Left cardiac atrium (tissue), 4 donors: ENCODE results near the gene ZBTB48. TPM values are rescaled to one million over a fixed set of nuclear protein-coding genes. Genes with fewer than 3 reads are reported as not detected.
A peak's percentile ranks its signal among the peaks of the same experiment; 100 is the strongest.

Experiments
- ATAC-seq, 2 donors: fragments of 200-7000 bp; cut with Tn5 transposase; one replicate each; pipeline ENCODE4 v1.9.1; 2020; ENCODE audit warnings: mild to moderate bottlenecking in 2 of 2, moderate library complexity in 2 of 2
- DNase-seq: peaks from one replicate; pipeline ENCODE4 v3.0.0-alpha.2; 2020
- intact Hi-C, 2 donors: fragments of 100-400 bp; cut with DNase I; formaldehyde crosslinking; loops; one replicate each; pipeline versions ENCODE4 v1.14.1 to v1.15.1; 2022 to 2023
- total RNA-seq, 2 donors: library from RNA; stranded (reverse); fragmentation: NEBNext Ultra II Directional; extraction: Animal tissue kit (Norgen Biotek cat#: 25700); gene quantifications; one replicate each; pipeline ENCODE4 v1.2.1, GENCODE V29; 2021
- donor health status: DM: no; HTN: yes; CAD: no.
- donor health status: DM: no; HTN: yes; CAD: no; lungs with severe emphysema.
- donor health status: DM: yes; HTN: yes; CAD: no.
- donor health status: Dilated cardiomyopathy.

ZBTB48 gene
- total RNA-seq, 2 donors from 2014 or later, result 11.5 to 14.3 TPM

DNA sequence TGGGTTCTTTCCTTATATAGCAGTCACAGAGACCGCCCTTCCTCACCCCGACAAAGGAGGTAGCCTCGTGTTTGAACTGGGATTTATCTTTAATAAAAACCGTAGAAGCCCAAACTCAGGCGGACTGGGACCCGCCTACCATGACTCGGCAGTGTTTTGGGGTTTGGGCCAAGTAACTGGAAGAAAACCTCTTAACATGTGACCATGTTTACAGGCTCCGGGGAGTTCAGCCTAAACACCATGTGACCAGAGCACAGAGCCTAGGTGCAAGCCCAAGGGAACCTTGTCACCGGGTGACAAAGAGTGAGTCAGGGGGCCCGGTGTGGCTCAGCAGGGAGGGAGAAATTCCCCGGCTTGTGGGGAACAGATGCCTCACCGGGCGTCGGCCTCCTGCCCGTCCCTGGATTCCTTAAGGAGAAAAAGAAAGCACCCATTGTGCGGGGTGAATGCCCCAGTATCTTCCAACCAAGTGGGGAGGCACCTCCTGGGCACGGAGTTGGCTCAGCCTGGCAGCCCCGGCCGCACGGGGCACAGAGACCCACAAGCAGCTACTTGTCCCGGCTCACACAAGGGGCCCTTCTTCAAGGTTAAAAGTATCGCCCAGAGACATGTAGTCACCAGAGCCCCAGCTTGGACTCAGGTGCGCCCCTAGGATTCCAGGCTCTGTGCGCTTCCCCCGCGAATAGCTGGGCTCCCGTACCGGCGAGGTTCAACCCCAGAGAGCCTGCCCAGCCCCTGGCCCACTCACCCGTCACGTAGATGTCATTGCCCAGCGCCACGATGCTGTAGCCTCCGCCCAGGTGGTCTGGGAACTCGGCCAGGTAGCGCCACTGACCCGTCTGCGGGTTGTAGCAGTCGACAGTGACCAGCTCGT is 21.5 kb downstream of the ZBTB48 start:
- peak; percentile 8 to 40 for ATAC-seq
- DNase-seq, result peak; percentile 79
- intact Hi-C loops, result no loop called here

GRCh38 chr1:6601923-6602668 is 22.3 kb downstream of the ZBTB48 start:
- DNase-seq, result peak; percentile 66
- peak; percentile 28 to 38 for ATAC-seq
- intact Hi-C loops, result no loop called here

- ATAC-seq (peak; percentile 81 to 86), DNase-seq (peak; percentile 93)
- intact Hi-C loops, result no loop called here
Measured at GRCh38 chr1:6602669-6603237, 23.0 kb downstream of the ZBTB48 start, which contains the start of gene KLHL21. Gene KLHL21, minus strand, starts transcription at chr1:6602869. Its CDS starts 52 bp downstream, at chr1:6602817.

DNA sequence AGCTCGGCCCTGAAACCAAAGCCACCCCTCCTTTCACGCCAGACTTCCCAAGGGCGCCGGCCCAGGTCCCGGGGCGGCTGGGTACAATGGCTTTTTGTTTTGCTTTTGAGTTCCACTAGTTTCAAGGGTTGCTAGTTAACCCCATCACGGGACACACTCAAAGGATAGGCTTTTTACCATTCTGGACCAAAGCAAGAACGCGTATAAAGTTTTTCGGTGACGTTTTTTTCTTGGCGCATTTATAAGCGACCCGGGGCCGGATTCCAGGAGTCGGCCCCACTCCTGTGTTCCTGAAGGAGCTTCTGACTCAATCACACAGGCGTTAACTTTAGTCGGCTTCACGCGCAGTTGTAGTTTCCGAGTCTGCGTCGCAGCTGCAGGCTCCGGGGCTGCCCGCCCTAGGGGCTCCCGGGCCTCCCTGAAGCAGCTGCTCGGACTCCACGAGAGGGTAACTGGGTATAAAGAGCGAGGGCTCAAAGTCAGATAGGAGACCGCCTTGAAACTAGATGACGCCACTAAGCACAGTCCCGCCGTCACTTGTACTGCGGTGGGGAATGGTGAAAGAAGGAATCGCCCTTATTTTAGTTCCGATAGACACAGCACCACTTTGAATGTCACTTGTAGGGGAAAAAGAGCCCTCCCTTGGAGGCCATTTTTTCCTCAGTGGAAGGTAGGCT is 23.6 kb downstream of the ZBTB48 start:
- peak; percentile 75 for DNase-seq
- peak; percentile 20 to 42 for ATAC-seq
- intact Hi-C loops, result no loop called here

DNA sequence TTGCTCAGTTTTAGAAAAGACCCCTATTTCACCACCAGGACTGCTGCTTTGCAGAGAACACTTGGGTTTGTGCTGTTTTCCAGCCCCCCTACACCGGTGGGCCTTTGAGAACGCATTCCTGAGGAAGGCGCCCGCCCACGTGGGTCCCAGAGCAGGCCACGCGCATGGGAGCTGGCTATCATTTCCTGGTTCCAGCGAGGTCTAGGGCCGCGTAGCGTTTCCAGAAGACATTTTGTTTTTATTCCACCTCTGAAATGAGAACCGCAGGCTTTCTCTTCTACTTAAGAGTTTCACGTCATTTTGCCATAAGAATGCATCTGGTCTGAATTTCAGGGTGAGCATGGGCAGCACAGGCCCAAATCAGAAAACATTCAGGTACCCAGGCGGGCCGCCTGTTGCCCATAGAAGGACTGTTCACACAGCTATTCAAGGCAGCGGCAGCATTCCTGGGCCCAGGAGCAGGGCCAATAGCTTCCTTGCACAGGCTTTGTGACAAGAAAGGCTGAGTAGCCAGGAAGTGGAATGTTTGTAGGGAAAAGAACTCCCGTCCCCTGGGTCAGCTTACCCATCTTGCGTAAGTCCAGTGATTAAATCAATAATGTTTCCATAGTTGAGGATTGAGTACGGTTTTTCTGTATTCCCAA is 24.2 kb downstream of the ZBTB48 start:
- intact Hi-C loops, result no loop called here
- ATAC-seq (peak; percentile 20 to 29), DNase-seq (peak; percentile 86)

- peak; percentile 66 to 69 for ATAC-seq
- intact Hi-C loops, result no loop called here
- peak; percentile 60 for DNase-seq
Measured at GRCh38 chr1:6612641-6613360, 33.0 kb downstream of the ZBTB48 start.

GRCh38 chr1:6613361-6614018 is 33.7 kb downstream of the ZBTB48 start, which contains the start of gene PHF13:
Gene PHF13, plus strand, starts transcription at chr1:6613731. Its CDS starts 336 bp downstream, at chr1:6614067.
- peak; percentile 96 to 98 for ATAC-seq
- intact Hi-C loops, result no loop called here
- DNase-seq, result peak; percentile 100

DNA sequence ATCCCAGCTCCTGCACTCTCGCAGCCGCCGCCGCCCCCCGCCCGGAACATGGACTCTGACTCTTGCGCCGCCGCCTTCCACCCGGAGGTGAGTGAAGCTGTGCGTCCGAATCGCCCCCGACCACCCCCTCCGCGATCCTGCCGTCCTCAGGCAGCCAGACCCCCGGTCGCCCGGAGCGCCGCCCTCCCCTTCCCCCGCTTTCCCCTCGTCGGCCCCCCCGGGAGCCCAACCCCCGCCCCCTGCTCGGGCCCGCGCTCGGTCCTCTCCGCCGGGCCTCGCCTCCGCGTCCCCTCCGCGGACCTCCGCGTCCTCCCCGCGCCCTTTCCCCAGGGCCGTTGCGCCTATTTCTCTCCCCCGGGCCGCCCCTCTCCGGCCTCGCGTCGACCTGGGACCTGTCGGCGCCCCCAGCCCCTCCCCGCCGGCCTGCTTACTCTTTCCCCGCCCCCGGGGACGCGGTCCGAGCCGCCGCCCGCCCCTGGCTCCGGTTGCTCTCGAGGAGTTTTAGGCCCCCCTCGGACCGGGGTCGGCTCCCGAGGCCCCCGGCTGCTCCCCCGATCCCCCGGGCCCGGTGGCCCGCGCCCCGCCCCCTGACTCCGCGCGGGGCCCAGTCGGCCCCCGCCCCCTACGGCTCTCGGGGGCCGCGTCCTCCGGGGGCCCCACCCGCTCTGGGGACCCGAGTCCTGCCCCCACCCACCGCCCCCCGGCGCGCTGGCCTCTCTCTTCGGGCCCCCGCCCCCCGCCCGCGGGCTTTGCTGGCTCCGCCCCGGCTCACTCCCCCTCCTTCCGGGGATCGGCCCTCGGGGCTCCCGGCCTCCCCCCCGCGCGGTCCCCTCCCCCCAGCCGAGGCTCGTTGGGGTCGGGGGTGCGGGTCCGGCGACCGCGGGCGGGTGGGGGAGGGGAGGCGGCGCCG is 34.5 kb downstream of the ZBTB48 start:
- DNase-seq (peak; percentile 69), ATAC-seq (peak; percentile 8 to 21)
- intact Hi-C loops, result no loop called here

DNA sequence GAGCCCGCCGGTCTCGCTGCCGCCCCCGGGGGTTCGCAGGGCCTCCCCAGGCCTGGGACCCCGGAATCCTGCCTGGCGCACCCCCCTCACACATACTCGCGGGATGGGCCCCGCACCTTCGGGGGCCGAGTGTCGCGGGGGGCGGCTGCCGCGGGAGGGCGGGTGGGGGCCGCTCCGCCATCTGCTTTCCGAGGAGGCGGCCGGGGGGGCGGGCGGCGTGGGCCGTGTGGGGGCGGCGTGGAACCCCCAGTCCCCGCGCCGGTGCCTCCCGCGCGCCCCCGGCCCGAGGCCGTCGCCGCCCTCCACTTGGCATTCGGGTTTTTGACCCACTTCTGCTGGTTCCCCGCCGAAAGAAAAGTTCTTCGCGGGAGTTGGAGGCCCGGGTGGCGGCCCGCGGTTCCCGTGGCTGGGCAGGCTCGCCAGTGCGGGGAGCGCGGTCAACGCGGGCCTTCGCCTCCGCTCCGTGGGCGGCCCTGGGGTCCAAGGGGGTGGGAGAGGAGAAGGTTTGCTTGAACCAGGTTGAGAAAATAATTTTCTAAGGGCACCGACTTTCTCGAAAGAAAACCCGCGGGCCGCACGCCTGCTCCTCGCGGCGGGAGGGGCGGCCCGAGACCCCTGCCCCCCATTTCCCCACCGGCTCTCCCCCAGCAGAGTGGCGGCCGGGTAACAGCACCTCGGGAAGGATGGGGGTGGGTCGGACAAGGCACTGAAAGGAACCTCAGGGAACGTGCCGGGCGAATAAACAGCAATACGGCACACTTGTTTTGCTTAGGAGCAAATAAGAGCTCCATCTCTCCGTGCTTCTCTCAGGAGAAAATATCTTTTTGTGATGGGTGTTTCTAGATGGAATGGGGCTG is 35.4 kb downstream of the ZBTB48 start:
- ATAC-seq (no peak), DNase-seq (no peak)
- intact Hi-C loops, result no loop called here

DNA sequence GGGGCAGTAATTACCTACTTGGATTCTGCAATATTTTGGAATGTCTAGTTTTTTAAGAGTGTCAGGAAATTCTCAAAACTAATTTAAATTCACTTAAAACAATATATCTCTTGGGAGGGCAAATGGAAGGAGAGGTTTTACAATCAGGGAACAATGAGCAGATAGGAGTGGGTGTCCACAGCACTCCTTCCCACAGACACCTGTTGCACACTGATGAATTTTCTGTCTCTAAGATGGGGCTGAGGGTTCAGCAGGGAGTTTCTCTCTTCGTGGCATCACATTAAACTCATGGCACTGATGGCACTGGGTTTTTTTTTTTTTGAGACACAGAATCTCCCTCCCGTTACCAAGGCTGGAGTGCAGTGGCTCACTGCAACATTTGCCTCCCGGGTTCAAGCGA is 39.3 kb downstream of the ZBTB48 start:
- intact Hi-C loops, result no loop called here
- ATAC-seq, result no peak
- no peak for DNase-seq

GRCh38 chr1:6621429-6622391 is 41.9 kb downstream of the ZBTB48 start:
- ATAC-seq (no peak), DNase-seq (no peak)

DNA sequence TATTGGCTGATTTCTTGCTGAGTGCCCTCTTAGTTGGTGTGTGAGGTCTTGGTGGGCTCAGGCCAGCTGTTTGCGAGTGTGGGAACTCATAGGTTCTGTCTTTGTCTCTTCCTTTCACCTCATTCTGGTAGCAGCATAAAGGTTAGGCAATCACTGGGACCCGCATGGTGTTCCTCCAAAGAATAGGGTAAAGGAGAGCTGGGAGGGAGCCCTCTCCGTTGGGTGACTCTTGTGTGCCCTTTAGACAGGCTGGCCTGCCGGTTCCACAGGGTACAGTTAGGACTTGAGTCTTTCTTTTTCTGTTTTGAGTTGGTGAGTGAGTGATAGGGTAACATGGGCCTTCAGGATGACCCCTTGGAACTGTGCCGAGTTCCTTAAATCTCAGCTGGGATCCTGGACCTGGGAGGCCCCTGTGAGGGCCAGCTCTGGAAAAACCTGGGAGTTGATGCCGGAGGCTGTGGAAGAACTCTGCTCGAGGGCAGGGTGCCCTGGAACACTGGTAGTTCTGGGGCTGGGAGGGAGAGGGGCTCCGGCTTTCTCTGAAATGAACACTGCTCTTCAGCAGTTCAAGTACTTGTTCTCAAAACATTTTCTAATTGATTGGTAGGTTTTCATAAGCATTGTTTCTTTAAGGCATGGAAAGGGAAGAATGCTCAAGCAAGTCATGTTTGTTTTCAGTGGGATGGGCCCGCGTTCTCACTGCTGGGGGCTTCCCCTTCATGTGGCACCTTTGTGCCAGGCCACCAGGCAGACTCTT is 42.8 kb downstream of the ZBTB48 start:
- DNase-seq (no peak), ATAC-seq (peak in 1 of 2 donors; percentile 28)
- intact Hi-C loops, result no loop called here

More at GRCh38 chr1:6621429-6622391, 41.9 kb downstream of the ZBTB48 start:
- intact Hi-C loops, result no loop called here

- ATAC-seq, result no peak
- DNase-seq, result no peak
- intact Hi-C loops, result no loop called here
Measured at GRCh38 chr1:6623269-6623965, 43.6 kb downstream of the ZBTB48 start.
